Neural cell (in vitro differentiated cells): Measurements from ENCODE around the gene RNF213. TPM values are rescaled to one million over a fixed set of nuclear protein-coding genes. Genes with fewer than 3 reads are reported as not detected.

Experiments used
- H2AFZ ChIP-seq: fragments of 200-600, 300-800 bp; sonication (generic), shearing (Covaris generic); 2 replicates; pipeline ENCODE4 v1.6.0; 2014; ENCODE audit warnings: low read depth, mild to moderate bottlenecking, antibody characterized with exemption, low read length, moderate library complexity
- H3F3A ChIP-seq: fragments of 200-600 bp; shearing (Covaris generic); 2 replicates; pipeline ENCODE4 v1.6.1; 2016; ENCODE audit warnings: mild to moderate bottlenecking, moderate library complexity, mixed read lengths, antibody characterized with exemption, low read length; ENCODE audit not compliant: insufficient read depth, poor library complexity, severe bottlenecking
- H3K27ac ChIP-seq: fragments of 200-600, 300-800 bp; sonication (generic), shearing (Covaris generic); 2 replicates; pipeline ENCODE4 v1.5.1; 2014; ENCODE audit warnings: mild to moderate bottlenecking, low read length, moderate library complexity
- H3K27me3 ChIP-seq: fragments of 300-800, 200-600 bp; sonication (generic), shearing (Covaris generic); 2 replicates; pipeline ENCODE4 v1.6.0; 2014; ENCODE audit warnings: mild to moderate bottlenecking, low read depth, low read length, moderate library complexity; ENCODE audit not compliant: insufficient read depth
- H3K36me3 ChIP-seq: fragments of 300-800, 200-600 bp; sonication (generic), shearing (Covaris generic); 2 replicates; pipeline ENCODE4 v1.5.1; 2014; ENCODE audit warnings: mild to moderate bottlenecking, antibody characterized with exemption, low read length, moderate library complexity; ENCODE audit not compliant: insufficient read depth
- H3K4me2 ChIP-seq: fragments of 300-800, 200-600 bp; sonication (generic), shearing (Covaris generic); 2 replicates; pipeline ENCODE4 v1.6.0; 2014; ENCODE audit warnings: mild to moderate bottlenecking, low read length
- H3K4me3 ChIP-seq: fragments of 300-800, 200-600 bp; sonication (generic), shearing (Covaris generic); 2 replicates; pipeline ENCODE4 v1.5.1; 2014; ENCODE audit warnings: mild to moderate bottlenecking, low read length, moderate library complexity
- H3K79me2 ChIP-seq: fragments of 200-600 bp; shearing (Covaris generic); replicated peaks from 2 replicates; pipeline ENCODE4 v1.6.0; 2014; ENCODE audit warnings: mild to moderate bottlenecking, low read length, moderate library complexity; ENCODE audit not compliant: insufficient read depth
- H3K9ac ChIP-seq: fragments of 300-800, 200-600 bp; sonication (generic), shearing (Covaris generic); 2 replicates; pipeline ENCODE4 v1.6.1; 2016; ENCODE audit warnings: mild to moderate bottlenecking, low read length, mixed read lengths
- H3K9me2 ChIP-seq: fragments of 200-600 bp; shearing (Covaris generic); 2 replicates; pipeline ENCODE4 v1.6.1; 2016; ENCODE audit warnings: mild to moderate bottlenecking, low read length, mixed read lengths; ENCODE audit not compliant: insufficient read depth
- H3K9me3 ChIP-seq: fragments of 200-600, 300-800 bp; sonication (generic), shearing (Covaris generic); 2 replicates; pipeline ENCODE4 v1.6.1; 2016; ENCODE audit warnings: mild to moderate bottlenecking, mixed run types, low read length, moderate library complexity, mixed read lengths
- H4K20me1 ChIP-seq: fragments of 200-600 bp; shearing (Covaris generic); 2 replicates; pipeline ENCODE4 v1.6.1; 2016; ENCODE audit warnings: mild to moderate bottlenecking, mixed run types; ENCODE audit not compliant: insufficient read depth
- CTCF ChIP-seq: fragments of 450-650 bp; IDR thresholded peaks from 2 replicates; pipeline ENCODE4 v1.5.1; 2014; ENCODE audit warnings: antibody characterized with exemption, mild to moderate bottlenecking, moderate library complexity; ENCODE audit not compliant: poor library complexity, severe bottlenecking
- EP300 ChIP-seq: fragments of 450-650 bp; conservative IDR thresholded peaks from 2 replicates; pipeline ENCODE4 v1.6.1; 2014; ENCODE audit warnings: antibody characterized with exemption, mild to moderate bottlenecking, moderate library complexity; ENCODE audit not compliant: poor library complexity, severe bottlenecking
- EZH2 ChIP-seq: fragments of 200-600, 300-800 bp; shearing (Covaris generic), sonication (generic); IDR thresholded peaks from 2 replicates; pipeline ENCODE4 v1.6.1; 2014; ENCODE audit warnings: antibody characterized with exemption, low read length, borderline replicate concordance, mild to moderate bottlenecking; ENCODE audit not compliant: insufficient read depth, poor library complexity, severe bottlenecking
- MXI1 ChIP-seq: fragments of 450-650 bp; conservative IDR thresholded peaks from 2 replicates; pipeline ENCODE4 v1.6.1; 2014; ENCODE audit warnings: antibody characterized with exemption, mild to moderate bottlenecking; ENCODE audit not compliant: poor library complexity, severe bottlenecking
- POLR2AphosphoS5 ChIP-seq: IDR thresholded peaks from 2 replicates; pipeline ENCODE4 v1.6.1; 2012
- RAD21 ChIP-seq: fragments of 450-650 bp; conservative IDR thresholded peaks from 2 replicates; pipeline ENCODE4 v1.6.1; 2014; ENCODE audit warnings: antibody characterized with exemption, mild to moderate bottlenecking, moderate library complexity
- REST ChIP-seq: IDR thresholded peaks from 2 replicates; pipeline ENCODE4 v1.6.1; 2012; ENCODE audit warnings: borderline replicate concordance
- SMC3 ChIP-seq: fragments of 450-650 bp; conservative IDR thresholded peaks from 2 replicates; pipeline ENCODE4 v1.6.1; 2014; ENCODE audit warnings: antibody characterized with exemption, mild to moderate bottlenecking, moderate library complexity; ENCODE audit not compliant: poor library complexity
- TAF1 ChIP-seq: IDR thresholded peaks from 2 replicates; pipeline ENCODE4 v1.6.1; 2012; ENCODE audit warnings: low read depth
- polyA plus RNA-seq: library from polyadenylated mRNA; depleted of rRNA; stranded (reverse); fragments of >200 nt; gene quantifications from 2 replicates; pipeline ENCODE4 v1.2.3, GENCODE V29; 2014

RNF213 gene
- polyA plus RNA-seq, 1 donor from 2014 or later, result 1.5 TPM

- Histone ChIP-seq H3K4me2 (no peak overlapping the region), H4K20me1 (no peaks in the 10 kb centered on the region), H3K27me3 (no peaks in the 10 kb centered on the region), H3F3A (no peaks in the 10 kb centered on the region), H3K79me2 (no peaks in the 10 kb centered on the region), H3K9ac (no peak overlapping the region), H3K27ac (no peak overlapping the region), H3K4me3 (no peak overlapping the region), H3K9me2 (no peaks in the 10 kb centered on the region), H3K9me3 (no peaks in the 10 kb centered on the region), H3K36me3 (no peaks in the 10 kb centered on the region), H2AFZ (no peak overlapping the region)
- no peak for TF ChIP-seq TAF1
- no peak for TF ChIP-seq POLR2AphosphoS5
Observed at GRCh38 chr17:80380068-80380467, 119.4 kb downstream of the RNF213 start.

GRCh38 chr17:80380555-80381002, 119.9 kb downstream of the RNF213 start:
- Histone ChIP-seq H3K36me3 (no peaks in the 10 kb centered on the region), H3K79me2 (no peaks in the 10 kb centered on the region)

More at GRCh38 chr17:80380555-80381002, 119.9 kb downstream of the RNF213 start:
- H3K9me2 ChIP-seq, result no peaks in the 10 kb centered on the region
- H3K27ac ChIP-seq, result no peak overlapping the region
- no peaks in the 10 kb centered on the region for H3F3A ChIP-seq
- no peak overlapping the region for H3K9ac ChIP-seq
- no peak overlapping the region for H3K4me3 ChIP-seq
- no peaks in the 10 kb centered on the region for H4K20me1 ChIP-seq
- no peak overlapping the region for H3K4me2 ChIP-seq
- H2AFZ ChIP-seq, result no peak overlapping the region
- TF ChIP-seq POLR2AphosphoS5, result no peak
- TF ChIP-seq REST, result no peak
- no peak for TF ChIP-seq CTCF
- no peak for TF ChIP-seq MXI1
- no peak for TF ChIP-seq EP300
- TF ChIP-seq EZH2, result no peak
- no peak for TF ChIP-seq SMC3
- TF ChIP-seq TAF1, result no peak
- TF ChIP-seq RAD21, result no peak
- no peaks in the 10 kb centered on the region for H3K27me3 ChIP-seq
- no peaks in the 10 kb centered on the region for H3K9me3 ChIP-seq
